H7 (cell line): ENCODE measurements around the gene CFAP74. TPM values are rescaled to one million over a fixed set of nuclear protein-coding genes. Genes with fewer than 3 reads are reported as not detected.

Experiments
- DNase-seq: peaks from one replicate; pipeline ENCODE4 v3.0.0; 2012
- H3K27me3 ChIP-seq: 2 replicates; pipeline ENCODE4 v1.6.0; 2011; ENCODE audit warnings: mild to moderate bottlenecking, low read length; ENCODE audit not compliant: control insufficient read depth, insufficient read depth
- H3K36me3 ChIP-seq: replicated peaks from 2 replicates; pipeline ENCODE4 v1.5.1; 2011; ENCODE audit warnings: low read length; ENCODE audit not compliant: control insufficient read depth, insufficient read depth
- H3K4me3 ChIP-seq: 2 replicates; pipeline ENCODE4 v1.5.1; 2011; ENCODE audit warnings: low read depth, mild to moderate bottlenecking, control low read depth, low read length, moderate library complexity; ENCODE audit not compliant: insufficient read depth
- total RNA-seq: library from RNA; depleted of rRNA; stranded (reverse); fragments of >200 nt; shearing (Covaris generic); gene quantifications from 2 replicates; pipeline ENCODE4 v1.2.3, GENCODE V29; 2014

Gene CFAP74
- total RNA-seq, 1 experiment from 2014 or later, result not detected

DNA sequence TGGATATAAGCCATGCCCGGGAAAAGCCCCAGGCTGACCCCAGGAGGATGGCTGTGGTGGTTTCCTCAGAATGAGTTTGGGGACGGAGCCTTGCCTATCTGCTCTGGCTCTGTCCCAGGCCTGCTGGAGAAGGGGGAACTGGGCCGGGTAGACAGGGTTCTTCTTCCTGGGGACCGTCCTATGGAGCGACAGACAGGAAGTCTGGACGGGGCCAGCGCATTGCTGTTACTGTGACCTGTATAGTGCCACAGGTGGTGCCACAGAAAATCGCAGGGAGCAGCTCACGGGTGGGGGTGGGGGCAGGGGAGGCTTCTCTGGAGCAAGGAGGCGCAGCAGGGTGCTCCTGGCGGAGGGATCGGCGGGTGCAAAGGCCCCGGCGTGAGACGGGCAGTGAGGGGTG lies 36.4 kb downstream of the CFAP74 start:
- DNase-seq, result no peak
- Histone ChIP-seq H3K27me3 (no peaks in the 10 kb centered on the region), H3K4me3 (no peak overlapping the region), H3K36me3 (no peaks in the 10 kb centered on the region)

DNA sequence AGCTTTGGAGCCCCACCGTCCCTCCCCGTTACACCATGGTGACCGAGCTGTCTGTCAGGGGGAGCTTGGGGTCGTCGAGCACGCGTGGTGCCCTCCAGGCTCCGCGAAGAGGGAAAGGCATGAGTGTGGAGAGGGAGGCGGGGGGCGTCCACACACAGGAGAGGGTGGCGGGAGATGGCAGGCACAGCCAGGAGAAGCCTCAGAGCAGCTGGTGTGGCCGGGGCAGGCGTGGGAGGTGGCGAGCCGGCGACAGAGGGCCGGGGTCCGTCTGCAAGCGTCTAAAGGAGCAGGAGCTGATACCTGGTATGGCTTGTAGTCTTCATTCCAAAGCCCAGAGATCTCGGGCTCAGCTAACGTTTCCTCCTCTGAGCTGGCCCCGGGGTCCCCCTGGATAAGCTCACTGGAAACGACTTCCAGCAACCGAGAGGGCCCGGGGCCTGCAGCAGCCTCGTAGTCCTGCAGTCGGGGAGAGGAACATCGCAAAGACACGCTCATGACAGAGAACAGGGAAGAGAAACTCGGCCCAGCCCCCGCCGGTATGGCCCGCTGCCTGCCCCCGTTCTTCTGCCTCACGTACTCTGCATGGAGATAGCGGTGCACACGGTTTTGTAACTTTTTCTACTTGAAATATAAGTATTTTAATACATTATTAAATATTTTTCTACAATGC lies 37.4 kb downstream of the CFAP74 start:
- H3K36me3 ChIP-seq, result no peaks in the 10 kb centered on the region

DNA sequence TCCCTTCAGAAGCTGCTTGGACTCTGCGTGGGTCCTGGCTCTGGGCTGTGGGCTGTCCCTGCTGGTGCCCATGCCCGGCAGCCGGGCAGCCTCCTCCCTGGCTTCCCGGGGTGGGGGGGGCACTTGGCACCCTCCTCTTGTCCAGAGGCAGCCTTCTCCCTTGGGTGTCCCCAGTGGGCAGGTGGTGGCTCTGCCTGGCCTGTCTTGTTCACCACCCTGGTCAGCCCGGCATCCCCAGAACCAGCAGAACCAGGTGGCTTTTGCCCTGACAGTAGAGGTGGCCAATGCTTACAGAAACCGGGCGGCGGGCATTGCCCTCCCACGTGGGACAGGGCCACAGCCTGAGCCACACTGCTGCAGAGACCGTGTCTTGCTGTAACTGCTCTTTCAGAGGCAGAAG lies 38.0 kb downstream of the CFAP74 start:
- no peak overlapping the region for H3K4me3 ChIP-seq
- DNase-seq, result no peak
- H3K27me3 ChIP-seq, result no peaks in the 10 kb centered on the region; the same call in 1 of the 2 replicates
- H3K36me3 ChIP-seq, result no peaks in the 10 kb centered on the region

More for the DNA sequence above, 37.4 kb downstream of the CFAP74 start:
- Histone ChIP-seq H3K27me3 (no peaks in the 10 kb centered on the region), H3K4me3 (no peak overlapping the region)
- DNase-seq, result no peak

DNA sequence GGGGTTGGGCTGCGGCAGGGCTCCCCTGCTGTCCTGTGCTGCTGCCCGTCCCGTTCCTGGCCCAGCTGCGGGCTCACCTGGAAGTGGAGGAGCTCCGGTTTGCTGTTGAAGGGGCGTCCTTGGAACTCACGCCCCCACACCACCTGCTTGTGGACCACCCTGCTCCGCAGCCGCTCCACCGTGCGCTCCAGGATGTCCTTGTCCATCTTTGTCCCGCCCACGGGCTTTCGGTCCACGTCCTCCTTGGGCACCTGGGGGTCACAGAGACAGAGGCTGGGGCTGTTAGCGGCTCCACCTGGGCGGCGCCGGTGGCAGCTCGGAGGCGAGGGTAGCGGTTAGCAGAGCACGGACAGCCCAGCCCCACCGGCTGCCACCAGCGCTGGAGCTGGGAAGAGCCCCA lies 38.8 kb downstream of the CFAP74 start:
- no peaks in the 10 kb centered on the region; the same call in 1 of the 2 replicates for H3K27me3 ChIP-seq
- H3K36me3 ChIP-seq, result no peaks in the 10 kb centered on the region
- DNase-seq, result no peak
- H3K4me3 ChIP-seq, result no peak overlapping the region

DNA sequence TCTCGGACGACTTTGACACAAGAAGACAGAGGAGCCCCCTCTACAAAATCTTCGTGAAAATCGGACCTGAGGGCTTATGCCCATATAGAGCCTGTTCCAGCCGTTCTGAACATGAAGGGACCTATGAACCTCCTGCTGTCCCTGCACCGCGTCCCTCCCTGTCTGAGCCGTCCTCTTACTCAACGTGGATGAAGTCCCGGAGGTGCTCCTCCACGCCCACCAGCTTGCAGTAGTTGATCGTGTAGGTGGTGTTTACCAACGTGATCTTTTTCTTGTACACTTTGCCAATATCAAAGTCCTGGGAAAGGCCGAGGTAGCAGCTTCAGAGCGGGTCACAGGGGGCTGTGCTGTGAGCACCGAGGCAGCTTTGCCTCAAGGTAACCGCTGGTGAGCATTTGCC lies 40.0 kb downstream of the CFAP74 start:
- no peak for DNase-seq
- Histone ChIP-seq H3K4me3 (no peak overlapping the region), H3K27me3 (no peaks in the 10 kb centered on the region; the same call in 1 of the 2 replicates), H3K36me3 (no peaks in the 10 kb centered on the region)

DNA sequence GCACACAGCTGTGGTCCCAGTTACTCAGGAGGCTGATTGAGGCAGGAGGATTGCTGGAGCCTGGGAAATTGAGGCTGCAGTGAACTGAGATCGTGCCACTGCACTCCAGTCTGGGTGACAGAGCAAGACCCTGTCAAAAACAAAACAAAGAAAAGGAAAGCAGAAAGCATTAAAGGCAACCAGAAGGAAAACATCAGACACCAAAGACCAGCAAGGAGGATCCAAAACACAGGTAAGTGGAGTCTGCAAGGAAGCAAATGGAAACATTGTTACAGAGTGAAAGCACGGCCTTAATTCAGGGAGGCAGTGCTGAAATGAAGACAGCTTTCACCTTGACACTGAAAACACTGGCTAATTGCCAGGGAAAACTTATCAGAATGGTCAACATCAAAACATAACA lies 40.8 kb downstream of the CFAP74 start:
- Histone ChIP-seq H3K4me3 (no peak overlapping the region), H3K27me3 (no peaks in the 10 kb centered on the region; the same call in 1 of the 2 replicates), H3K36me3 (no peaks in the 10 kb centered on the region)
- DNase-seq, result no peak

DNA sequence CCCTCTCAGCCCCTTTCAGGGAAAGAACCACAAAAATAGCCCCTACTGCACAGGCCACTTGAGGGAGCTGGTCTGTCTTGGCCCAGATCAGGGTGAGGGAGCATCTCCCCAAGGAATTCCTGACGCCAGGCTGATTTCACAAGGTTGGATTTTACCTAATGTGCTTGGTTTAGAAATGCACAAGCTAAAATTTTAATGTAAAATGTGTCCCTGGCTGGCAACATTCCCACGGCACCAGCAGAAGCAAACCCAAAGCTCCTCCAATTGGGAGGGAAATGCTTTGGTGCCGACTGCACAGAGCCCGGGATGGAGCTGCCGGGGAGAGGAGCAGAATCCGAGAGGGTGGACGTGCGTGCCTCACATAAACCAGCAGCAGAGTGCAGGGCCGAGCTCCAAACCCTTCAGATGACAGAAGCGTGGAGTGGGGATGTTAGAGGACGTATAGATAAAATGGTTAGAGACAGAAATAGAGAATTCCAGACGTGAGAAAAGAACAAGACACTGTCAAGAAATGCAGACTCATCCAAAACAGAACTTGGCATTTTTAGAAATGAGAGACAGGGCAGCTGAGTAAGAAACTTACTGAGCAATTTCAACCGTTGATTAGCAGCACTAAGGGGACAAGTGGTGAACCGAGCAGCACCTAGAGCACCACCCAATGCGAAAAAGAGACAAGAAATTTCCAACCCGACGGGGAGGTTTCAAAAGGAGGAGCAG lies 42.9 kb downstream of the CFAP74 start:
- H3K36me3 ChIP-seq, result no peaks in the 10 kb centered on the region
- no peak overlapping the region for H3K4me3 ChIP-seq
- H3K27me3 ChIP-seq, result no peaks in the 10 kb centered on the region; the same call in 1 of the 2 replicates
- DNase-seq, result no peak

DNA sequence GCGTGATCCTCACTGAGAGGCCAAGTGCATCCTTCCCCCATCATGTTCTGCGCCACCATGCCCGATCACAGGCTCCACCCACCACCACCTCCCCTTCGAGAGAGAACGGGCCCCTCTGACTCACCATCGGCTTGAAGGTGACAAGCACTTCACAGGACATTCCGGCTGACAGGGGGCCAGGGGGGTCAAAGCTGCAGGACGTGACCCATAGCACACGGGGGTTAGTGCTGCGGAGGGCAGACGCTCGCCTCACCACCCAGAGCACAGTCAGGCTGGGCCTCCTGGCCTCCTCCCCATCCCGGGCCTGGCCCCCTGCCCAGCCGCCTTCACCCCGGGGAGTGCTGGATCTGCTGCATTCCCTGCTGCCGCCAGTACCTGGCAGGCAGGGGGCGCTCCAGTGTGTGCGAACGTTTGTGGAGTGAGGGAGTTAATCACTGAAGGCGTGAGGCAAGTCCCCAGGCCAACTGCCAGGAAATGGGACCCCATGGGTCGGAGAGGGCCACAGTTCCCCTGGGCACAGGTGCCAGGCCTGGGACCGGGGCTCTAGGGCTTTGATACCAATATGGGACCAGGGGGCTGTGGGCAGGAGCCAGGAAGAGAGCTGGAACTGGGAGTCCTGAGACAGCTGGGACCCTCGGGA lies 43.6 kb downstream of the CFAP74 start:
- DNase-seq, result peak; percentile 99
- peak overlapping the region; percentile 27 for H3K4me3 ChIP-seq
- no peaks in the 10 kb centered on the region for H3K36me3 ChIP-seq
- no peaks in the 10 kb centered on the region; the same call in 1 of the 2 replicates for H3K27me3 ChIP-seq

DNA sequence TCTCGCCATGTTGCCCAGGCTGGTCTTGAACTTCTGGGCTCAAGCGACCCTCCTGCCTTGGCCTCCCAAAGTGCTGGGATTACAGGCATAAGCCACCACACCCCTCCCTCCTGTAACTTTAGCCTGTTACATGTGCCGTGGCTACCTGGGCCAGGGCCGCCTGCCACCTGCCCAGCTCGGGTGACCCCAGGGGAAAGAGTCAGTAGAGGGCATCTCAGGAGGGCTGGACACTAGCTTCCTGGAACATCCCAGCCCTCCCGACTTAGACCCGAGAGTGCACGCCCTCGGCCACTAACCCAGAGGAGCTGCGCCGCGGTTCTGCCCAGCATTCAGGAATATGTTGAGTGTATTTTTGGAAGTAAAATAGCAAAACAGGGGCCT lies 44.1 kb downstream of the CFAP74 start:
- H3K27me3 ChIP-seq, result no peaks in the 10 kb centered on the region; the same call in 1 of the 2 replicates
- DNase-seq, result no peak
- H3K4me3 ChIP-seq, result no peak overlapping the region; the same call in 1 of the 2 replicates
- H3K36me3 ChIP-seq, result no peaks in the 10 kb centered on the region

DNA sequence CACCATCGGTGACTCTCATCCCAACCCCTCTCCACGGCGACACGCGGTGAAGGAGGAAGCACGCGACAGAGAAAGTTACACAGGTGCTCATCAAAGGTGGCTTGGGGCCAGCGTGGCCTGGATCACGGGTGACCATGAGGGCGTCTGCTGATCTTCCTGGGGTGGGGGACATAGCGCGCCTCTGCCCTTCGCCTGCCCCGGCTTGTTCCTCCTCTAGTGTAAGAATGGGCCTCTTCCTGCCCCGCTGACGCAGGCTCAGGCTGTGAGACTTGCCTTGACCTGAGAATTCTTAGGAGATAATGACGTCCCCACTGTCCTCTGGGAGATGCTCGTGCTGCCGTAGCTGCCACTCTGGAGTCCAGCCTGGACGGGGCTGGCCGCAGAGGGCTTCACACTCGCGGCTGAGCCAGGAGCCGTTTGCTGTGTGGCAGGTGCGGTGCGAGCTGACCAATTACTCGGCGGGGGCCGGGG lies 45.5 kb downstream of the CFAP74 start:
- Histone ChIP-seq H3K27me3 (no peaks in the 10 kb centered on the region; the same call in 1 of the 2 replicates), H3K4me3 (no peak overlapping the region), H3K36me3 (no peaks in the 10 kb centered on the region)
- DNase-seq, result no peak

DNA sequence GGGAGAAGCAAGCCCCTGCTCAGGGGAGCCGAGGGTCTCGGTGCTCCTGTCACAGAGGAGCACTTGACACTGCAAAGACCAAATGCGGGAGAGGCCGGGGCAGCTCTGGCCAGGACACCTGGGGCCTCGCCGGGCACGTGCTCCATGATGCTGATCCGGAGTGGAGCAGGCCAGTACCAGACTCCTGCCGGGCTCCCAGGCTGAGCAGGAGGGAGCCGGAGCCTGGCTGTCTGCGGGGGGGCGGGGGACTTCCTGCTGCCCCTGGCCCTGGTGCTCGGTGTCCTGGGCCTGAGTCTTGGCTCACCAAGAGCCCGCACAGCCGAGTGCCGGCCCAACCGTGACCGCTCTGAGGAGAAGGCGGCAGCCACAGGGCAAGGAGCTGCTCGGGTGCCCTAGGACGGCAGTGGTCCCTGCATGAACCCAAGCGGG lies 46.0 kb downstream of the CFAP74 start:
- no peak overlapping the region for H3K4me3 ChIP-seq
- DNase-seq, result no peak
- no peaks in the 10 kb centered on the region; the same call in 1 of the 2 replicates for H3K27me3 ChIP-seq
- H3K36me3 ChIP-seq, result no peaks in the 10 kb centered on the region

DNA sequence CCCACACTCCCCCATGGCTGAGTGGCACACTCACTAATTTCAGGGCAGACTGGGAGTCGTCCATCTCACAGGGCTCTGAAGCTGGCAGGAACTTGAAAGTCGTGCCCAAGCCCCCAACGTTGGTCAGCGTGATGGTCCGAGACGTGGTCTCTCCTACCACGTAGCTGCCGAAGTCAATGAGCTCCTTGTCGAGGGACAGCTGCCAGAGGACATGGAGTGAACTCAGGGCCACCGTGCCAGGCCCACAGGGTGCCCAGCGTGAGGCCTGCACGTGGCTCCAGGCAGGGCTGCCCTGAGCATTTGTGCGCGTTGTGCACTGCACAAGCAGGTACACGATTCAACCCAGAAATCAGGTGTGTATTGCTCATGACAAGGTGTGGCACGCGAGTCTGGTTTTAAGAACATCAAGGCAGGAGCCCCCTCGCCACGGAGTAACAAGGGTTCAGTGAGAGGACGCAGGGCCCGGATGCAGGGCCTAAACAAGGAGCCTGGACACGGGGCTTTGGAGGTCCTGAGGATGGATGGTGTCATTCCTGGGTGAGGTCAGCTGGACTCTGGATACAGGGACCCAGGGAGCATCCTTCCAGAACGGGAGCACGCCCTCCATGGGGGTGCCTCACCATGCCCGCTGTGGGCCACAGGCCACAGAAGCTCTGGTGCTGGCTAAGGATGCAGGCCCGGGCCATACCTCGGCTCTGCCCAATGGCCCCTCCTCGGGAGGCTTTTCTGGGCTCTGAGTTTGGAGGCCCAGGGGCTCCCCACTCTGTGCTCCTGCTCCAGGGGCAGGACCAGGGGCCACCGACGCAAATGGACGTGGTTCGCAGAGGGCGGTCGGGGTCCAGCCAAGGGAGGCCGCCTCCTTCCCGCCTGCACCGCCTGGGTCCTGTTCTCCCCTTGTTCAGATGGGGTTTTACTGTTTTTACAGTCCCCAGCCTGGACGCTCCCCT lies 46.7 kb downstream of the CFAP74 start:
- Histone ChIP-seq H3K36me3 (no peaks in the 10 kb centered on the region), H3K27me3 (no peaks in the 10 kb centered on the region; the same call in 1 of the 2 replicates), H3K4me3 (no peak overlapping the region)
- DNase-seq, result no peak

DNA sequence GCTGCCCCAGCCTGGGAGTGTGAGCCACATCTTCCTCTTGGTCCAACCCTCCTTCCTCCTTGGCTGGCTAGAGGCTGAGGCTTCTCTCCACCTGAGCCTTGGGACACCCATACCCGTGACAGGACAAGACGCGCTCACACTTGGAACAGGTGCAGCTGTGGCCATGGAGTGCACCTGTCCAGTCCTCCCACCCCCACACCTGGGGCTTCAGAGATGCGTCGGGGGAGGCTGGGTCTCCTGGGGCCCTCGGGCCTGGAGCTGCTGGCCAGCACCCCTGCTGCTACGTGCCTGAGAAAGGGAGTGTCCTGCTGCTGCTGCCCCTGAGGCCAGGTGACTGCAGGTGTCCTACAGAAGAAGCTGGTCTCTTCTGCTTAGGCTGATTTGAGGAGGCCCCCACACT lies 47.5 kb downstream of the CFAP74 start:
- DNase-seq, result no peak
- Histone ChIP-seq H3K36me3 (no peaks in the 10 kb centered on the region), H3K4me3 (no peak overlapping the region)

DNA sequence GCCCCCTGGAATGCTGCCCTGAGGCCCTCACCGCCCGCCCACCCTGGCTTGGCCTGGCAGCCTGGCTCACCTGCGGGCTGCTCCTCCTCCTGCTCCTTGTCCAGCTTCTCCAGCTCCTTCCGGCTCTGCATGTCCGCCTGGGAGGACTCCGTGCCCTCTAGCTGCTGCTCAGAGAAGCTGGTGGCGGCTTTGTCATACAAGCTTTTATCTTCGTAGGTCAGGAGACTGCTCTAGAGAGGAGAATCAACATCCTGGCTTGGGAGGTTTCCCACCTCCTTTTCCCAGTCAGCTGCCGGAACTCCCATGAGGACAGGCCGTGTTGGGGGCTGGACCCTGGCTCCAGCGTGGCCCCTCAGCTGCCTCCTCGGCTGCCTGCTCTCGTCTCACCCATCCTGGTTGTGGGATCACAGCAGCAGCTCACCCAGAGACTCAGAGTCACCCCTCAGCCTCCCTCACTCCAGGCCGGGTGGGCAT lies 47.9 kb downstream of the CFAP74 start:
- Histone ChIP-seq H3K36me3 (no peaks in the 10 kb centered on the region), H3K4me3 (no peak overlapping the region), H3K27me3 (no peaks in the 10 kb centered on the region; the same call in 1 of the 2 replicates)
- DNase-seq, result peak; percentile 62

More for the DNA sequence above, 47.5 kb downstream of the CFAP74 start:
- no peaks in the 10 kb centered on the region; the same call in 1 of the 2 replicates for H3K27me3 ChIP-seq
